DOHH2 (cell line): ENCODE data around the gene CDKAL1.

Source experiments
- H3F3A ChIP-seq: fragments of 200-600 bp; sonication (generic), shearing (Covaris generic); 2 replicates; pipeline ENCODE4 v1.6.0; 2016; ENCODE audit warnings: antibody characterized with exemption, mild to moderate bottlenecking; ENCODE audit not compliant: control insufficient read depth, insufficient read depth
- H3K27ac ChIP-seq: fragments of 200-600 bp; sonication (generic); 2 replicates; pipeline ENCODE4 v1.5.1; 2014; ENCODE audit warnings: low read depth, mild to moderate bottlenecking, low read length, moderate library complexity
- H3K27me3 ChIP-seq: fragments of 200-600 bp; sonication (generic); 2 replicates; pipeline ENCODE4 v1.6.1; 2014; ENCODE audit warnings: mild to moderate bottlenecking, low read length, mixed read lengths; ENCODE audit not compliant: control insufficient read depth
- H3K36me3 ChIP-seq: fragments of 200-600 bp; sonication (generic); 2 replicates; pipeline ENCODE4 v1.6.1; 2014; ENCODE audit warnings: mild to moderate bottlenecking, low read length, moderate library complexity, mixed read lengths; ENCODE audit not compliant: control insufficient read depth
- H3K4me1 ChIP-seq: fragments of 200-600 bp; sonication (generic); 2 replicates; pipeline ENCODE4 v1.6.1; 2014; ENCODE audit warnings: mild to moderate bottlenecking, low read length, mixed read lengths; ENCODE audit not compliant: control insufficient read depth
- H3K4me2 ChIP-seq: fragments of 200-600 bp; sonication (generic); 2 replicates; pipeline ENCODE4 v1.6.0; 2014; ENCODE audit warnings: mild to moderate bottlenecking, low read length, moderate library complexity
- H3K4me3 ChIP-seq: fragments of 200-600 bp; sonication (generic); 2 replicates; pipeline ENCODE4 v1.5.1; 2014; ENCODE audit warnings: mild to moderate bottlenecking, low read length, mixed read lengths
- H3K79me2 ChIP-seq: fragments of 200-600 bp; sonication (generic); 2 replicates; pipeline ENCODE4 v1.6.1; 2014; ENCODE audit warnings: mild to moderate bottlenecking, low read length, mixed read lengths; ENCODE audit not compliant: control insufficient read depth
- H3K9me2 ChIP-seq: fragments of 200-600 bp; sonication (generic); replicated peaks from 2 replicates; pipeline ENCODE4 v1.6.1; 2014; ENCODE audit warnings: mild to moderate bottlenecking, low read length, mixed read lengths; ENCODE audit not compliant: control insufficient read depth
- H3K9me3 ChIP-seq: fragments of 200-600 bp; sonication (generic); 2 replicates; pipeline ENCODE4 v1.6.1; 2014; ENCODE audit warnings: antibody characterized with exemption, low read length, mixed read lengths; ENCODE audit not compliant: control insufficient read depth, insufficient read depth
- H4K20me1 ChIP-seq: fragments of 200-600 bp; sonication (generic); 2 replicates; pipeline ENCODE4 v1.6.0; 2014; ENCODE audit warnings: low read depth, mild to moderate bottlenecking, antibody characterized with exemption, low read length, moderate library complexity; ENCODE audit not compliant: control insufficient read depth, insufficient read depth
- EZH2phosphoT487 ChIP-seq: fragments of 200-600 bp; sonication (generic); IDR thresholded peaks from 2 replicates; pipeline ENCODE4 v1.6.1; 2017; ENCODE audit warnings: borderline replicate concordance, mild to moderate bottlenecking, antibody characterized with exemption, low read length, moderate library complexity, mixed read lengths
- TF ChIP-seq, protein P1 (sequence below): fragments of 200-600 bp; sonication (generic); IDR thresholded peaks from one replicate; pipeline ENCODE4 v1.5.1; 2014; ENCODE audit warnings: antibody characterized with exemption, mild to moderate bottlenecking, low read depth, low read length; ENCODE audit not compliant: poor library complexity, severe bottlenecking

Gene CDKAL1

DNA sequence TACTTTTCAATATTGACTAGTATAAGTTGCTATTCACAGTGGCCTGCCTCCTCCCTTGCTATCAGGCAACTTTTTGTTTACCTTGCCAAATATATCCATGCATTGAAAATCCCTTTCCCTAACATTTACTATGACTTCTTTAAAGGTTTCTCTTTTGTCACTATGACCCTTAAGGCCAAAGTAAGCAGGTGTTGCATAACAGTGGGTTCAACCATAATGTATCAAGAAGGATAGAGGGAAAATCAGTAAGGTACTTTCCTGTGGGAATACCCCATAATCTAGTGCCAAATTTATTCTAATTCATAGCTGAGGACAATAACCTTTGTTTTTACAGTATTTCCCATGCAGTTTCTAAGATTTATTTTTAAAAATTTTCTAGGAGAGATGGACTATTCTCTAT lies 527.6 kb downstream of the CDKAL1 start:
- H3F3A ChIP-seq, result no peaks in the 10 kb centered on the region
- no peaks in the 10 kb centered on the region for H3K4me1 ChIP-seq
- H3K4me3 ChIP-seq, result no peak overlapping the region
- no peaks in the 10 kb centered on the region for H3K36me3 ChIP-seq
- H3K27me3 ChIP-seq, result no peaks in the 10 kb centered on the region
- H4K20me1 ChIP-seq, result no peaks in the 10 kb centered on the region
- H3K79me2 ChIP-seq, result no peaks in the 10 kb centered on the region
- no peak for TF ChIP-seq EZH2phosphoT487
- TF ChIP-seq, protein P1, sequence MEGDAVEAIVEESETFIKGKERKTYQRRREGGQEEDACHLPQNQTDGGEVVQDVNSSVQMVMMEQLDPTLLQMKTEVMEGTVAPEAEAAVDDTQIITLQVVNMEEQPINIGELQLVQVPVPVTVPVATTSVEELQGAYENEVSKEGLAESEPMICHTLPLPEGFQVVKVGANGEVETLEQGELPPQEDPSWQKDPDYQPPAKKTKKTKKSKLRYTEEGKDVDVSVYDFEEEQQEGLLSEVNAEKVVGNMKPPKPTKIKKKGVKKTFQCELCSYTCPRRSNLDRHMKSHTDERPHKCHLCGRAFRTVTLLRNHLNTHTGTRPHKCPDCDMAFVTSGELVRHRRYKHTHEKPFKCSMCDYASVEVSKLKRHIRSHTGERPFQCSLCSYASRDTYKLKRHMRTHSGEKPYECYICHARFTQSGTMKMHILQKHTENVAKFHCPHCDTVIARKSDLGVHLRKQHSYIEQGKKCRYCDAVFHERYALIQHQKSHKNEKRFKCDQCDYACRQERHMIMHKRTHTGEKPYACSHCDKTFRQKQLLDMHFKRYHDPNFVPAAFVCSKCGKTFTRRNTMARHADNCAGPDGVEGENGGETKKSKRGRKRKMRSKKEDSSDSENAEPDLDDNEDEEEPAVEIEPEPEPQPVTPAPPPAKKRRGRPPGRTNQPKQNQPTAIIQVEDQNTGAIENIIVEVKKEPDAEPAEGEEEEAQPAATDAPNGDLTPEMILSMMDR, result no peak
- no peak overlapping the region for H3K27ac ChIP-seq
- H3K9me2 ChIP-seq, result no peaks in the 10 kb centered on the region
- H3K4me2 ChIP-seq, result no peak overlapping the region
- H3K9me3 ChIP-seq, result no peaks in the 10 kb centered on the region

DNA sequence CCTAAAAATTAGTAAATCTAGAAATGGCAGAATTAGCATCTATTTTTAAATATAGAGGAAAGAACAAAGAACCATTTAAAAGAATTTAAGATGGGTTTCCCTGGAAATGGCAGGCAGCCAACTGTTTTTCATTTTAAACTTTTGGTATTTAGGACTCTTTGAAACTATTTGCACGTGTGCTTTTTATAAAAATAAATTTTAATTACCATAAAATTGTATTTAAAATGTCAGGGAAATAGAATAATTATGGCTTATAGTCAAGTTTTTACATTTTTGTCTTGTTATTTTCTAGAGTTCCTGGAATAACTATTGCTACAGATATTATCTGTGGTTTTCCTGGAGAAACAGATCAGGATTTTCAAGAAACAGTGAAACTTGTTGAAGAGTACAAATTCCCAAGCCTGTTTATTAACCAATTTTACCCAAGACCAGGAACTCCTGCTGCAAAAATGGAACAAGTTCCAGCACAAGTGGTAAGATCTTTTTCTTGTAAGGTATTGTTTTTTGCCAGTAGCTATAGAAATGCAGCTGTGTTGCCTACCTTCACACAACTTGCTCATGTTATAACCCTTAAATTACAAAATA lies 530.6 kb downstream of the CDKAL1 start:
- no peaks in the 10 kb centered on the region for H3K36me3 ChIP-seq
- H3K9me3 ChIP-seq, result no peaks in the 10 kb centered on the region
- no peaks in the 10 kb centered on the region for H3K79me2 ChIP-seq
- H3K27me3 ChIP-seq, result no peaks in the 10 kb centered on the region
- H3K4me2 ChIP-seq, result no peak overlapping the region
- no peaks in the 10 kb centered on the region for H4K20me1 ChIP-seq
- H3K4me1 ChIP-seq, result no peaks in the 10 kb centered on the region
- no peaks in the 10 kb centered on the region for H3F3A ChIP-seq
- TF ChIP-seq EZH2phosphoT487, result no peak
- TF ChIP-seq, protein P1, result no peak
- H3K9me2 ChIP-seq, result no peaks in the 10 kb centered on the region
- no peak overlapping the region for H3K4me3 ChIP-seq
- no peak overlapping the region for H3K27ac ChIP-seq

DNA sequence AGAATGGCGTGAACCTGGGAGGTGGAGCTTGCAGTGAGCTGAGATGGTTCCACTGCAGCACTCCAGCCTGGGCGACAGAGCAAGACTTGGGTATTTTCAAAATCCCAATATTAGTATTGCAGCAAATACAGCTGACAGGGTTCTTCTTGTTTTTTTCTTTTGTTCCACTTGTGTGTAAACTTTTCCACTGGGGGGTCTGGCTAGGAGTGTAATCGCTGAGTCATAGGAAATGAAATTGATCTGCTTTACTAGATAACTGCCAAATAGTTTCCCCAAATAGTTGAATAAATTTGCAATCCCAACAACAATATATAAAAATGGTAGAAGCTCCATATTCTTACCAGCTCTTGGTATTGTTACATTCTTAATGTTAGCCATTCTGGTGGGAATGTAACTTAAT lies 533.3 kb downstream of the CDKAL1 start:
- H3K36me3 ChIP-seq, result no peaks in the 10 kb centered on the region
- no peak overlapping the region for H3K4me2 ChIP-seq
- TF ChIP-seq, protein P1, result no peak
- TF ChIP-seq EZH2phosphoT487, result no peak
- H3K79me2 ChIP-seq, result no peaks in the 10 kb centered on the region
- no peaks in the 10 kb centered on the region for H4K20me1 ChIP-seq
- H3K9me3 ChIP-seq, result no peaks in the 10 kb centered on the region
- H3K27ac ChIP-seq, result no peak overlapping the region
- no peak overlapping the region for H3K4me3 ChIP-seq
- no peaks in the 10 kb centered on the region for H3K9me2 ChIP-seq
- H3K4me1 ChIP-seq, result no peaks in the 10 kb centered on the region
- no peaks in the 10 kb centered on the region for H3F3A ChIP-seq
- no peaks in the 10 kb centered on the region for H3K27me3 ChIP-seq
